H9 (cell line): Measurements from ENCODE around the gene IER5. TPM values are rescaled to one million over a fixed set of nuclear protein-coding genes. Genes with fewer than 3 reads are reported as not detected.

ENCODE experiments used
- DNase-seq: peaks from one replicate; pipeline ENCODE4 v3.0.0-alpha.2; 2017
- H2AFZ ChIP-seq: one replicate; pipeline ENCODE4 v1.6.1; 2013; ENCODE audit warnings: mild to moderate bottlenecking, low read length, control low read depth, moderate library complexity
- H2AK5ac ChIP-seq: 2 replicates; pipeline ENCODE4 v1.6.1; 2013; ENCODE audit warnings: low read length, control low read depth, mixed read lengths; ENCODE audit not compliant: insufficient read length
- H2BK120ac ChIP-seq: one replicate; pipeline ENCODE4 v1.6.1; 2013; ENCODE audit warnings: low read depth, mild to moderate bottlenecking, low read length, control low read depth, inconsistent platforms; ENCODE audit not compliant: poor library complexity, severe bottlenecking
- H2BK12ac ChIP-seq: 2 replicates; pipeline ENCODE4 v1.6.1; 2013; ENCODE audit warnings: low read length, control low read depth, mixed read lengths, low read depth; ENCODE audit not compliant: insufficient read length
- H2BK15ac ChIP-seq: 2 replicates; pipeline ENCODE4 v1.6.1; 2013; ENCODE audit warnings: low read depth, low read length, control low read depth
- H2BK20ac ChIP-seq: one replicate; pipeline ENCODE4 v1.6.1; 2013; ENCODE audit warnings: low read depth, mild to moderate bottlenecking, low read length, control low read depth, inconsistent platforms; ENCODE audit not compliant: poor library complexity, severe bottlenecking
- H2BK5ac ChIP-seq: 2 replicates; pipeline ENCODE4 v1.6.1; 2013; ENCODE audit warnings: low read length, control low read depth, mixed read lengths; ENCODE audit not compliant: insufficient read length
- H3K14ac ChIP-seq: 2 replicates; pipeline ENCODE4 v1.6.1; 2013; ENCODE audit warnings: low read length, control low read depth; ENCODE audit not compliant: insufficient read depth
- H3K18ac ChIP-seq: 2 replicates; pipeline ENCODE4 v1.6.1; 2013; ENCODE audit warnings: low read depth, mild to moderate bottlenecking, mixed read lengths, low read length, control low read depth; ENCODE audit not compliant: insufficient read length
- H3K23ac ChIP-seq: 2 replicates; pipeline ENCODE4 v1.6.1; 2013; ENCODE audit warnings: low read length, control low read depth, mixed read lengths, low read depth; ENCODE audit not compliant: insufficient read length
- H3K23me2 ChIP-seq: 2 replicates; pipeline ENCODE4 v1.6.1; 2013; ENCODE audit warnings: low read depth, mild to moderate bottlenecking, mixed read lengths, low read length, control low read depth; ENCODE audit not compliant: insufficient read length, poor library complexity, severe bottlenecking
- H3K27ac ChIP-seq: 2 replicates; pipeline ENCODE4 v1.5.1; 2013; ENCODE audit warnings: low read length, control low read depth, mixed read lengths, low read depth; ENCODE audit not compliant: insufficient read length
- H3K27me3 ChIP-seq: 2 replicates; pipeline ENCODE4 v1.6.1; 2013; ENCODE audit warnings: low read length, control low read depth, inconsistent platforms; ENCODE audit not compliant: insufficient read depth
- H3K4ac ChIP-seq: 2 replicates; pipeline ENCODE4 v1.6.1; 2013; ENCODE audit warnings: low read depth, mild to moderate bottlenecking, control low read depth, inconsistent platforms, low read length, moderate library complexity
- H3K4me1 ChIP-seq: 2 replicates; pipeline ENCODE4 v1.6.1; 2013; ENCODE audit warnings: low read length, control low read depth, inconsistent platforms; ENCODE audit not compliant: insufficient read depth
- H3K4me2 ChIP-seq: 2 replicates; pipeline ENCODE4 v1.6.1; 2013; ENCODE audit warnings: low read length, control low read depth, mixed read lengths; ENCODE audit not compliant: insufficient read length, insufficient read depth
- H3K56ac ChIP-seq: 2 replicates; pipeline ENCODE4 v1.6.1; 2013; ENCODE audit warnings: low read depth, mild to moderate bottlenecking, mixed read lengths, low read length, control low read depth; ENCODE audit not compliant: insufficient read length
- H3K79me1 ChIP-seq: 2 replicates; pipeline ENCODE4 v1.6.1; 2013; ENCODE audit warnings: low read depth, mild to moderate bottlenecking, moderate library complexity, low read length, control low read depth, inconsistent platforms; ENCODE audit not compliant: insufficient read depth, poor library complexity, severe bottlenecking
- H3K79me2 ChIP-seq: 2 replicates; pipeline ENCODE4 v1.6.1; 2013; ENCODE audit warnings: low read length, control low read depth, inconsistent platforms; ENCODE audit not compliant: insufficient read depth
- H3K9ac ChIP-seq: 2 replicates; pipeline ENCODE4 v1.6.1; 2013; ENCODE audit warnings: low read length, control low read depth, mixed read lengths; ENCODE audit not compliant: insufficient read length; ENCODE audit errors: extremely low read depth
- H3K9me3 ChIP-seq: one replicate; pipeline ENCODE4 v1.6.1; 2013; ENCODE audit warnings: low read depth, low read length, inconsistent platforms; ENCODE audit not compliant: control insufficient read depth
- H3T11ph ChIP-seq: one replicate; pipeline ENCODE4 v1.6.1; 2013; ENCODE audit warnings: mild to moderate bottlenecking, low read length, control low read depth, inconsistent platforms
- H4K20me1 ChIP-seq: one replicate; pipeline ENCODE4 v1.6.1; 2013; ENCODE audit not compliant: control insufficient read depth, insufficient read length, insufficient read depth
- H4K5ac ChIP-seq: 2 replicates; pipeline ENCODE4 v1.6.1; 2013; ENCODE audit warnings: low read depth, mild to moderate bottlenecking, mixed read lengths, low read length, control low read depth; ENCODE audit not compliant: insufficient read length
- H4K8ac ChIP-seq: replicated peaks from 2 replicates; pipeline ENCODE4 v1.6.1; 2013; ENCODE audit warnings: low read length, control low read depth, mixed read lengths, low read depth; ENCODE audit not compliant: insufficient read length
- H4K91ac ChIP-seq: 2 replicates; pipeline ENCODE4 v1.6.1; 2013; ENCODE audit warnings: low read depth, mild to moderate bottlenecking, moderate library complexity, mixed read lengths, low read length, control low read depth; ENCODE audit not compliant: insufficient read length
- H3K27ac Mint-ChIP-seq, 3 experiments: 2 replicates in 2 of 3; 3 replicates in 1 of 3; pipeline ENCODE4 v1.8.0; 2020 to 2021; ENCODE audit warnings: mixed read lengths in 3 of 3, mild to moderate bottlenecking in 1 of 3, moderate library complexity in 1 of 3
- H3K27me3 Mint-ChIP-seq: 2 replicates; pipeline ENCODE4 v1.8.0; 2021; ENCODE audit warnings: low read depth, mild to moderate bottlenecking, moderate library complexity, mixed read lengths
- H3K36me3 Mint-ChIP-seq, 3 experiments: 2 replicates in 2 of 3; 3 replicates in 1 of 3; pipeline ENCODE4 v1.8.0; 2020 to 2021; ENCODE audit warnings: low read depth in 3 of 3, mixed read lengths in 3 of 3; ENCODE audit not compliant: insufficient read depth in 1 of 3
- H3K4me1 Mint-ChIP-seq, 2 experiments: 2 replicates each; pipeline ENCODE4 v1.8.0; 2020; ENCODE audit warnings: mixed read lengths in 2 of 2
- H3K4me3 Mint-ChIP-seq, 2 experiments: 2 replicates in 1 of 2; 3 replicates in 1 of 2; pipeline ENCODE4 v1.8.0; 2020 to 2021; ENCODE audit warnings: mild to moderate bottlenecking in 2 of 2, mixed read lengths in 2 of 2, moderate library complexity in 1 of 2
- H3K9me3 Mint-ChIP-seq, 2 experiments: 2 replicates in 1 of 2; 3 replicates in 1 of 2; pipeline ENCODE4 v1.8.0; 2020; ENCODE audit warnings: mild to moderate bottlenecking in 2 of 2, mixed read lengths in 2 of 2, moderate library complexity in 1 of 2
- WGBS: extraction: QIAGEN DNeasy Blood & Tissue Kit; methylation state at CpG from one replicate; pipeline ENCODE4 v1.1.7; 2013; ENCODE audit warnings: missing lambda C conversion rate, low lambda C conversion rate, mixed read lengths; ENCODE audit not compliant: insufficient read length; ENCODE audit errors: extremely low coverage; 5-methylcytosine and 5-hydroxymethylcytosine counted together
- total RNA-seq: library from RNA; stranded (reverse); gene quantifications from 2 replicates; pipeline ENCODE4 v1.2.1, GENCODE V29; 2021
- TF ChIP-seq, protein P1 (sequence below): fragments of 200-600 bp; sonication (generic); conservative IDR thresholded peaks from 3 replicates; pipeline ENCODE4 v1.8.0; 2021; ENCODE audit warnings: antibody characterized with exemption, mild to moderate bottlenecking

IER5 gene
- total RNA-seq, 1 experiment from 2014 or later = 6.7 TPM

DNA sequence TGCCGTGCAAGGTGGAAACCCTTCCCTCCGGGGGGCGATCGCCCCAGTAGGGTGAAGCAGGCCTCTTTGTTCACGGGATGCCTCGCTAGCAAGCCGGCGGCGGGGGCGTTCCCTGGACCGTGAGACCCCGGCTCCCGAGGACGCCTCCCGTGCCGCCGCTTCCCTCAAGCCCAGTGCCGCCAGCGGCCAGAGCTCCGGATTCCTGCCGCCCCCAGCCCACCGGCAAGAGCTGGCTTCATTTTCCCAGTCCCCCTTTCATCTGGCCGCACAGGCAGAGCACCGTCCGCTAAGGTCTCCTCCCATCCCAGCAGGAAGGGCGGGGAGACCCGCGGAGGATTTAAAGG is 16.3 kb downstream of the IER5 start:
- H3K4me3 Mint-ChIP-seq = peak overlapping the region; percentile 78 to 91
- H4K91ac ChIP-seq = no peak overlapping the region
- peaks cover 0 to 4% of the 10 kb centered on the region in 2 experiments; a peak in 2 of 5 replicates for H3K9me3 Mint-ChIP-seq
- no peak overlapping the region for H2BK120ac ChIP-seq
- no peak overlapping the region for H4K5ac ChIP-seq
- H3K56ac ChIP-seq = no peak overlapping the region
- H3K4me1 ChIP-seq = peaks cover 10% of the 10 kb centered on the region; the same call in 1 of the 2 replicates
- no peak overlapping the region for H2BK12ac ChIP-seq
- H2BK15ac ChIP-seq = no peak overlapping the region
- no peaks in the 10 kb centered on the region for H3K9me3 ChIP-seq
- H2AK5ac ChIP-seq = no peak overlapping the region
- H3K79me1 ChIP-seq = no peaks in the 10 kb centered on the region
- no peaks in the 10 kb centered on the region for H4K20me1 ChIP-seq
- no peak overlapping the region for H2BK20ac ChIP-seq
- H3K4me2 ChIP-seq = peak overlapping the region; percentile 87
- peak; percentile 76 for DNase-seq
- no peaks in the 10 kb centered on the region; a peak in 2 of 7 replicates for H3K36me3 Mint-ChIP-seq
- no peak overlapping the region for H2AFZ ChIP-seq
- H3K18ac ChIP-seq = peak overlapping the region; percentile 12
- H3K9ac ChIP-seq = peak overlapping the region; percentile 35
- peak overlapping the region in 1 of 3 experiments; percentile 93; a peak in 1 of 7 replicates for H3K27ac Mint-ChIP-seq
- H3T11ph ChIP-seq = no peak overlapping the region
- H3K14ac ChIP-seq = peak overlapping the region; percentile 10; the same call in 1 of the 2 replicates
- peaks cover 21% of the 10 kb centered on the region; the same call in 1 of the 2 replicates for H3K27me3 ChIP-seq
- H3K79me2 ChIP-seq = no peaks in the 10 kb centered on the region
- peaks cover 9% of the 10 kb centered on the region for H3K23me2 ChIP-seq
- no peak overlapping the region for H4K8ac ChIP-seq
- H3K27ac ChIP-seq = no peak overlapping the region
- no peak overlapping the region for H2BK5ac ChIP-seq
- no peak overlapping the region for H3K23ac ChIP-seq
- WGBS = no CpG with 5 or more reads among the region's 28 CpGs
- TF ChIP-seq, protein P1, sequence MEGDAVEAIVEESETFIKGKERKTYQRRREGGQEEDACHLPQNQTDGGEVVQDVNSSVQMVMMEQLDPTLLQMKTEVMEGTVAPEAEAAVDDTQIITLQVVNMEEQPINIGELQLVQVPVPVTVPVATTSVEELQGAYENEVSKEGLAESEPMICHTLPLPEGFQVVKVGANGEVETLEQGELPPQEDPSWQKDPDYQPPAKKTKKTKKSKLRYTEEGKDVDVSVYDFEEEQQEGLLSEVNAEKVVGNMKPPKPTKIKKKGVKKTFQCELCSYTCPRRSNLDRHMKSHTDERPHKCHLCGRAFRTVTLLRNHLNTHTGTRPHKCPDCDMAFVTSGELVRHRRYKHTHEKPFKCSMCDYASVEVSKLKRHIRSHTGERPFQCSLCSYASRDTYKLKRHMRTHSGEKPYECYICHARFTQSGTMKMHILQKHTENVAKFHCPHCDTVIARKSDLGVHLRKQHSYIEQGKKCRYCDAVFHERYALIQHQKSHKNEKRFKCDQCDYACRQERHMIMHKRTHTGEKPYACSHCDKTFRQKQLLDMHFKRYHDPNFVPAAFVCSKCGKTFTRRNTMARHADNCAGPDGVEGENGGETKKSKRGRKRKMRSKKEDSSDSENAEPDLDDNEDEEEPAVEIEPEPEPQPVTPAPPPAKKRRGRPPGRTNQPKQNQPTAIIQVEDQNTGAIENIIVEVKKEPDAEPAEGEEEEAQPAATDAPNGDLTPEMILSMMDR = peak; percentile 30; the same call in 1 of the 3 replicates
- no peak overlapping the region for H3K4ac ChIP-seq
- peaks cover 66% of the 10 kb centered on the region for H3K27me3 Mint-ChIP-seq
- H3K4me1 Mint-ChIP-seq = peaks cover 77 to 79% of the 10 kb centered on the region in 2 experiments
